HG02759 (cell line): ENCODE results near the gene AUTS2.
A peak's percentile ranks its signal among the peaks of the same experiment; 100 is the strongest.

Experiments
- ATAC-seq: cut with Tn5 transposase; IDR thresholded peaks from one replicate; pipeline ENCODE4 v1.9.1; 2021; ENCODE audit warnings: mild to moderate bottlenecking, moderate library complexity; ENCODE audit not compliant: unreplicated experiment

Gene AUTS2

DNA sequence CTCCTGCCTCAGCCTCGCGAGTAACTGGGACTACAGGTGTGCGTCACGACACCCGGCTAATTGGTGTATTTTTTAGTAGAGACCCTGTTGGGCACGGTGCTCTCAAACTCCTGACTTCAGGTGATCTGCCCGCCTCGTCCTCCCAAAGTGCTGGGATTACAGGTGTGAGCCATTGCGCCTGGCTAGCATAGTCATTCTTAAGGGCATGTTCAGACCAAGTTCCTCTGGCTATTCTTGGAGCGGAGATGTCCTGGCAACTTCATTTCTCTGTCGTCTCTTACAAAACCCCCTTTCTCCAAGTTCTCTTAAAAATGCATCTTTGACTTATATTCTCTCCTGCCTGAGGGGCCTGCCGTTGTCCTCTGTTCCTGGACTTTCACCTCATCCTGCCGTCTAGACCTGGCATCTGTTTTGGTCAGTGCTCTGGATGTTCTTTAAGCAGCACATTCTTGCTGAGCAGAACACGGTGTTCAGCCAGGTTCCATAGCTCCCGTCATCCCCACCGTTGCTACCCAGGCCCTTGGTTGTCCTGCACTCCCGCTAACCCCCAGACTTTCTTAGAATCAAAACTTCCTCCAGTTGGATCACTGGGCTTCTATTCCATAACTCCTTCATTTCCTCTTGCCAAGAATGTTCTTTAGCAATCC is 1023.8 kb downstream of the AUTS2 start:
- no peak for ATAC-seq

DNA sequence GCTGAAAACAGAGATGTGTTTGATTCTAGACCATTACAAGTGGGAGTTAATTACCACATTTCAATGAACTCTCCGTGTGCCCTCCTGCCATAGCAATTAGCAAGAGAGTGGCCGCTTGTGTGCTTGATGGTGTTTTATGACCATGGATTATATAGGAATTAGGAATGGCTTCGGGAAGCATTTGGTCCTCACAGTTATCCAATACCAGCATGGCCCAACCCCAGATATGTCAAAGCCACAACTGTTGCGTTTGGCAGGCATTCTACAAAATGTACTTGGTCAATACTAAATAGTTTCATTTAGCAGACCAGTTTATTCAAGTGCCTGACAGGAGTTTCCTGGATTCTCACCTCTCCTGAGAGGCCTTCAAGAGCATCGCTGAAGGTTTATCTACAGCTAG is 1024.7 kb downstream of the AUTS2 start:
- ATAC-seq: no peak

DNA sequence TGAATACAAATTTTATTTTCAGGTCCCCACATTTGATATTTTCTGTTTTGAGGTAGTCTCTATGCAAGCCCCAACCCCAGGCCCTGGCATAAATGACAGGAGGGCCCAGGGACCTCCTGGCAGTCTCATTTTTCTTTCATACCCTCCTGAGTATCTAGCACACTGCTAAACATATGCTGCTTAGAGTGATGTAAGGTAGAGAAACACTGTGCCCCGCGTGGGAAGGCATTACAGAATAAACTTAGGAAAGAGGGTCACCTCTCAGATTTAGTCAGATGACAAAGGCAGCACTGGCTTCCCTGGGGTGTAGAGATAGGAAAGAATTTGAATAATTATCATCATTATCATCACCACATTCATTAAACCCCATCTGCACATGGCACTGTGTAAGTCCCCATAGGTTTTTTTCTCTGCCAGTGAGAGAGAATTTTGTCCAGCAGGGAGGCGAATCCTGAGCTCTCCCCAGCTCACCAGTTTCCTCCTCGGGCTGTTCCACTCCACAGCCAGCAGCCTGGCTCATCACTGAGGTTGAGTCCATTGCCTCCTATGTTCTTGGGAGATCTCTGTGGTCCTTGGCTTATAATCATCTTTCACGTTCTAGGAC is 1026.3 kb downstream of the AUTS2 start:
- ATAC-seq: no peak

DNA sequence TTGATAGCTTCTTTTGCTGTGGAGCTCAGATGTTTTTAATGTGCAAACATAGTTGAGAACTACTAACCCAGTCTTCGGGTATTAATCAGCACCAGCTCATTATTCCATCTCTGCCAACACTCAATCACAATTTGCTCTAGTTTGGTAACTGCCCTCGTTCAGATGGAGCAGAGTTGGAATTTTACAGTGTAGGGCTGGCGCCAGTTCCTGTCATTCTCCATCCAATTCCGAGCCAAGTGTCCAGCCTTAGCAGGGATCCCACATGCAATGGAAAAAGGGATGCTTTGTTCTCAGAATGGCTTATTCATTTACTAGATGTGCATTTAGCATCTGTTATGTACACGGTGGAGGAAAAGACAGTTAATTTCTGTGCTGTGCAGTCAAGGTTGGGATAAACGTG is 1029.2 kb downstream of the AUTS2 start:
- ATAC-seq: no peak

DNA sequence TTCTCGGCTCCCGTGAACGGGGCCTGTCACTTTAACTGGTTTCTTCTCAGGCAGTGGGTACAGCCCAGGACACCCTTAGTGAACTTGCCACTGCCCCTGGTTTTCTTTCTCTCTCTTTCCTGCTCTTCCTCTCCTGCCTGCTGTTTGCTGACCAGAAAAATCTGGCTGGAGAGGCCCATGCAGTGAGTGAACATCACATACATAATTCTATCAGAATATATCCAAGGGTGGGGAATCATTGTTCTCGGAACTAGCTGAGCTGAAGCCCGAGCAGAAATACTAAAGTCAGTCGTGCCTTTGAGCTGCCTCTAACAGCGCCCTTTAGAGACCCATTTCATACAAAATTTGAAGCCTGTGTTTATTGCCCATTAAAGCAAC is 1032.2 kb downstream of the AUTS2 start:
- no peak for ATAC-seq

DNA sequence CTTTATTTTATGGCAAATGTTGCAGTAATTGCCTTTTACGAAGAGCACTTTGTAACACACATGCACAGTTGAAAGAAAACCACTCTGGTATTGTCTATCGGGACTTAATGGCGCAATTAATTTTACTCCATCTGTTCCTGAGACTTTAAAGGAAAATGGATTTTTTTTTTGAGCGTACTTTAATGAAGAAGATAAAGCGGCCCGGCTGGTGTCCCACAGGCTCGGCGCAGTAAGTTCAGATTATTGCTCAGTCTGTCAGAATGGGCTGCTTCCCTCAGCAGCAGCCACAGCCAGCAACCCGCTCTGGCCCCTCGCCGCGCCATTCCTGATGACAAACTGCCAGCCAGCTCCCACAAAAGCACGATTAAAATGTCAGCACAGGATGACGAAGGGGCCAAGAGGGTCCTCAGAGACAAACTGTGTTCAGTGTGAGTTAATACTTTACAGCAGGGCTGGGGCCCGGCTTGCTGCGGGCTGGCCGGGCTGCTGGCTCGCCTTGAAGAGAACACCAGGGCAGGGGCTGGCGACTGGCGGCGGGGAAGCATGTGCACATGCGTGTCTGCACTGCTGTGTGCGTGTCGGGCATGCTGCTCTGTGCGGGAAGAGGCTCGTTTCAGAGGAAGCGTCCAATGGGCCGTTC is 1032.7 kb downstream of the AUTS2 start:
- ATAC-seq: no peak

DNA sequence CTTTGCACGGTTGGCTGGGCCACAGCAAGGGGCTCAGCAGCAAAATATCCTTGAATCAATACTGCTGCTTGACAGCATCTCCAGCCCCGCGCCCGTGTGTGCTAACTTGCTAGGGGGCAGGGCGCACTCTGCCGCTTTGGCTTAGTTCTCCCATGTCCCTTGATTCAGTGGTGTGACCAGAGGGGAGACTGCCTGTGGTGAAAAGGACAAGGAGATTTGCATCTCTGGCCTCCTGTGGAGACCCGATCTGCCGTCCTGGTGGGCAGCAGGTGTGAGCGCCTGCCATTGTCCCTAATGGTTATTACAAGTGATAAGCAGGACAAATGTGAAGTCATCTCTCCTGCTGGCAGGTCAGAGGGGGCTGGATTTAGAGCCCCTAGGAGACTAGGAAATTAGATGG is 1033.4 kb downstream of the AUTS2 start:
- ATAC-seq: no peak

DNA sequence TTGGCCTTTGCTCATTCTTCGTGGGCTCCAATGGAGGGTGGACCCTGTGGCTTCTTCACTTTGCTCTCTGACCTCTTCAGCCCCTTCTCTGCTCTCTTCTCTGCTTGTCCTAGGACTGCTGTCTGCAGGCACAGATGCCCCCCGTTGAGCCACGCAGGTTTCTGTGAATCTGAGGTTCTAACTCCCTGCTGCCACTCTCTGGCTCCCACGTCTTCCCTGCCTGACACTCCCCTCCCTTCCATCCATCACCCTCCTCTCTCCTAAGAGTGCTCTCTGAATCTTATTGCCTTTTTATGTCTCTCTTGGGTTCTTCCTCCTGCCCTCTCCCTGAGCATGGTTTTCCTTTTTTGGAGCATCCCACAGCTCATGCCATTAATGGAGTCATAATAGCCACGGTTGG is 1034.1 kb downstream of the AUTS2 start:
- no peak for ATAC-seq

DNA sequence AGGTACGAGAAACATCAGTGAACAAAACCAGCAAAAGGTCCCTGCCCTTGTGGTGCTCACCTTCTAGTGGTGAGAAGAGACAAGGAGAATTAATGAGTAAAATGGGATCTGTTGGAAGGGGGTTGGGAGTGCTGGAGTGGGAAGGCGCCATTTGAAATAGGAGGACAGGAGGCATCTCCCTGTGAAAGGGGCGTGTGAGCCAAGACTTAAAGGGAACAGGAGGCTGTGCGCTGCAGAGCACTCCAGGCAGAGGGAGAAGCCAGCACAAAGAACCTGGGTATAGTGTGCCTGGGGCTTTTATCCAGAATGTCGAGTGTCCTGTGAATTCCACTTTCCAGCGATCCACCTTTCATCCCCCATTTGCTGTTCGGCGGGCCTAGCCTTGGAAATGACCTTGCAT is 1035.8 kb downstream of the AUTS2 start:
- no peak for ATAC-seq

DNA sequence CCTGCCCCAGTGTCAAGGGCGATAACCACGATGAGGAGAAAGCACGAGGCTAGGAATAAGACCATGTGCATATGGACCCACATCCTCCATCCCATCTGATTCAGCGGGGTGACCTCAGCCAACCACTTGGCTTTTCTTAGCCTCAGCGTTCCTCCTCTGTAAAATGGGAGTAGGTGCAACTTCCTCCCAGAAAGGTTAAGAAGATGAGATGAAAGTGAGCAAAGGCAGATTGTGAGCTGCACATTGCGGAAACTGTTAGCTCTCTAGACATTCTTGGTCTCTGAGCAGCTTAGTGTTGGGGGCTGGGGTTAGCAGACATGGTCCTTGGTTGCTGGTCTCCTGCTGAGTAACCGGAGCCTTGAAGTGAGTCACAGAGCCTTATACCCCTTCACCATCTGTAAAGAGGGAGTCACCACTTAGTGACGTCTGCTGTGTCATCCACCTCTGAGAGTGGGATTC is 1036.4 kb downstream of the AUTS2 start:
- no peak for ATAC-seq

DNA sequence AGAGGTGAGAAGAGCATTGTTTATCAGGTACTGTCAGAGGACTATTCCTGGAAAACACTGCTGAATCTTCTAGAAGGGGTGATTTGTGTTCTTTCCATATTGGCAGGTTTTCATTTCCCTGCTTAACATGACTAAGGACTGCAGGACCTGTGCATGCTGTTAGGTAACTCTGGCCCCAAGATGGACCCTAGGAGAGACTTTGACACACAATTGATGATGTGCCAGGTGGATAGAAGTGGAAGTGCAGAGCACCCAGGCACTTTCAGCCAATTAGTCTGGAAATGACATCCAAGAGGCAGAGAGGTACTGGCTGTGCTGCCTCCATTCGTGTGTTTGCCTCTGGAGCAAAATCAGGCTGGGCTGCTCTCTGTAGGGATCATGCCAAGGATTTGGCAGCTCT is 1037.4 kb downstream of the AUTS2 start:
- no peak for ATAC-seq

DNA sequence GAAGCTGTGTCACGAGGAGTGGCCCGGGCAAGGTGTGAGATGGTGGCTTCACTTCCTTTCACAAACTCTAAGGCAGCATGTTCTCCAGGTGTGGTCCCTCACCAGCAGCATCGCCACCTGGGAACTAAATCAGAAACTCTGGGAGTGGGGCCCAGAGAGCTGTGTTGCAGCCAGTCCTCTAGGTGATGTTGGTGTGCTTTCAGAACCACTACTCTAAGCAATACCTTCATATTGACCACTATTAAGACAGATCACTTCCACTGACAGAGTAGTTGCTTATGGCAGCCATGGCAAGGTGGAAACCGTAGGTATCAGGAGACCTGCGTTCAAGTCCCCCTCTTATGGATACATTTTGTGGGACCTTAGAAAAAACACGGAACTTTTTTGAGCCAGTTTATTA is 1037.9 kb downstream of the AUTS2 start:
- ATAC-seq: no peak

DNA sequence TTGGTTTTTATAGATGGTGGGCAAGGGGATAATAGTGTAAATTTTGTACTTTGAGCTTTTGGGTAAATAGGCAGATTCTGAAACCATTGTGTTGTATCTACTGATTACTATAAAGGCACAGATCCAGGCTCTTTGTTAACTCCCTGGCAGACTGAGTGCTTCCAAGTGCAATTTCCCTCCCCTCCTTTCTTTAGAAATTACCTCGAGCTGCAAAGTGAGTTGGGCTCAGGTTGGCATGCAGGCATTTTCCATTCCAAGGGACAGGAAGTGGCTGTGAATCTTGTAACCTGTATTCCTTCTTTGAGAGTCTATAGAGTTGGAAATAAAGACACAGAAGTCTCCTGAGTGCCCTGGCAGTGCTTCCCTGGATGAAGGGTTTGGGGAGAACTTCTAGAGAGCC is 1039.5 kb downstream of the AUTS2 start:
- no peak for ATAC-seq

DNA sequence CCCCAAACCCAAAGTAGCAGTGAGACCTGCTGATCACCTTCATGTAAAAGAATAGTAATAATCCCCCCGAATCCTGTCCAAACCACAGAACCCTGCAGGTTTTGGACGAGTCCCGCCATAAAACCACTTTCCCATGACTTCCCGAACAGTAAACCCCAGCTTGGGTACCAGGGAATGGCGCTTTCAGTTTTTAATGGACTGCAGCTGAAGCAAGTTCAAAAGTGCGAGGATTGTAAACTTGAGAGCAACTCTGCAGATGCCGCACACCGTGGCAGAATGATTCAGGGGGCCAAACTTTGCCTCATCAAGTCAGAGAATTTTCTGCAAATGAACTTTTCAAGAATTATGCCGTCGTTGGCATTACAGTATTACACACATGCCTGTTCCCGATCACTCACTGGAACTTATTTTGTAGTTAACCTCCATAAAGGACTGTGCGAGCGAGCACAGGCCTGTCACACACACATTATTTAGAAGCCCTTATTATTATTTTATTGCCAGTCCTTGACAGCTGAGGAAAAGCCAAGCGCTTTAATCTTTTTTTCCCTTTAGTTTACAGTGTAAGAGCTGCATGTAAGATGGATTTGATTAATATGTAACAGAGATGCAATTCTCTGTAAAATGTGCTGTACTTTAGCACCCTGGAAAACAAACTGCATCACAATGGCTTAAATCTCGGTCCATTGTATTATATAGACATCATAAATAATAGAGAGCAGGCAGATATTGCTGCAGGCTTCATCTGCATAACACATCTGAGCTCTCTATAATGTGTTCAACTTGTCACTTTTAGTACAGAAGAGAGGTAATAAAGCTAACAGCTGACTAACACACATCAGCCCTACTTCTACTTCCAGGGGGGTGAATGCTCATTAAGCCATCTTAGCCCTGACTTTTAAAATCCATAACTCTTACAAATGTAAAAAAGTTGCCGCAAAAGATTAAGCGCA is 1040.2 kb downstream of the AUTS2 start:
- ATAC-seq: no peak

DNA sequence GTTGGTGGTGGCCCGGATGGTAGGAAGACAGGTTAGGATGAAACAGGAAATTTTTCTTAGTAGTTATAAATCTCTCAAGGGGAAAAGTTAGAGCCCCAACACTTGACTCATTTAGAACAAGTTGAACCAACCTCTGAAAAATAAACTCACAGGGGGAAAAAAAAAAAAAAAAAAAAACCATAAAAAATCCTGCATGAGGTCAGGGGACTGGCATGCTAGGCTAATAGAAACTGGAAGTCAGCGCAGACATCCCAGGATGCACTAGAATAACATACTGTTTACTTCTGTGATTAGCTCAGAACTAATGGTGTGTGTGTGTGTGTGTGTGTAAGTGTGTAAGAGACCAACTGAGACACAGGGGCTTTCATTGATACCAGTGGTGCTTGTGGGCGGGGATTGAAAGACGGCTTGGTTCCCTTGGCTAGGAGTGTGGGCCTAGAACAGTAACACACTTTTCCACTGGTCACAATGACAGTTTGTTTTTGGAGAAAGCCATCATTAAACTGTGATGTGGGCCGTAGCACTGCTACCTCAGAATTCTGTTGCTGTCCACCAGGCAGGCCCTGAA is 1042.1 kb downstream of the AUTS2 start:
- ATAC-seq: no peak

DNA sequence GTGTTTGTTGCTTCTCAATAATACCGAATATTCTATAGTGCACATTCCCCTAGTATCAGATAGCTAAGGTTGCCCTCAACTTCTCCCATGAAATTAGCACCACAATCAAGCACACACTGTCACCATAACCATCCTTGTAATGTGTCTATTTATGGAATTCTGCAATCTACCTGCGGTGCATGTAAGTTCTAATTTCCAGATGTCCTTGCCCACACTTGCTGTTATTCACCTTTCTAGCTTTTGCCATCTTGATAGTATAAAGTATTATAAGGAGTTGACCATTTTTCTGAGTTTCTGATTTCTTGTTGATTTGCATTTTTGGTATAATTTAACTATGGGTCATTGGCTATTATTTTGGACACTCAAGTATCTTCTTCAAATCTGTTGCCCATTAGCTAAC is 1043.6 kb downstream of the AUTS2 start:
- no peak for ATAC-seq

DNA sequence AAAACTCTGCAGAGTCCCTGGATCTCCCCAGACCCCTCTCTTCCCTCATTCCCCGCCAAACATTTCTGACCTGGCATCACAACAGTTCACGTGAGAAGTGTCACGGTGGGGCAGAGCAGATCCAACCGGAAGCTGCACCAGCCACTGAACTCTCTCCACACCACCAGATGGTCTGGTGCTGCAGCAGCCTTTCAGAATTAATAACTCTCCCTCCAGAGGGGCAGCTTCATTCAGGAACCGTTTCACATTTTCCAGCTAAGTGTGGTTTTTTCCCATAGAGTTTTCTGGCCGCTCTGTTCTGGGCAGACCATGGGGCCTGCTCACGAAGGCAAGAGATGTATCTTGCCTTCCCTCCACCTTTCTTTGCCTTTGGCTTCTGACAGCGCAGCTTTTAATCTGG is 1047.0 kb downstream of the AUTS2 start:
- ATAC-seq: no peak

DNA sequence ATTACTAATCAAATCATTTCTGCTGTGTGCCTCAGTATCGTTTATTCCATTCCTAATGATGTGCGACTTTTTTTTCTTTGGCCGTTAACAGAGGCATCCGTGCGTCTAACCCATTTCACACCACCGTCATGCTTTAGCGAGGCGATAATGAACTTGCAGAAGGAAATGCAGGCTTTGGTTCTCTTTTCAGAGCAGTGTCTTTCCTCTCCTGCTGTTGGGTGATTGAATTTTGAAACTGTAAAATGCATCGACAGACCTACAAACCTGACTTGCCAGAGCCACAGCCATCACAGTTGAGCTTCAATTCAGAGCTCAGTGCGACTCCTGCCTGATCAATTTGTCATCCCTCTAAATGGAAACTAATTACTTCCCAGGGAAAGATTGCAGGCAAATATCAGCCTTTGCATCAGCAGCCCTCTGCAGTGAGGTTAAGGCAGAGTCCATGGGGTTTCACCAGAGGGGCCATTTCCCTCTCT is 1047.6 kb downstream of the AUTS2 start:
- ATAC-seq: no peak

DNA sequence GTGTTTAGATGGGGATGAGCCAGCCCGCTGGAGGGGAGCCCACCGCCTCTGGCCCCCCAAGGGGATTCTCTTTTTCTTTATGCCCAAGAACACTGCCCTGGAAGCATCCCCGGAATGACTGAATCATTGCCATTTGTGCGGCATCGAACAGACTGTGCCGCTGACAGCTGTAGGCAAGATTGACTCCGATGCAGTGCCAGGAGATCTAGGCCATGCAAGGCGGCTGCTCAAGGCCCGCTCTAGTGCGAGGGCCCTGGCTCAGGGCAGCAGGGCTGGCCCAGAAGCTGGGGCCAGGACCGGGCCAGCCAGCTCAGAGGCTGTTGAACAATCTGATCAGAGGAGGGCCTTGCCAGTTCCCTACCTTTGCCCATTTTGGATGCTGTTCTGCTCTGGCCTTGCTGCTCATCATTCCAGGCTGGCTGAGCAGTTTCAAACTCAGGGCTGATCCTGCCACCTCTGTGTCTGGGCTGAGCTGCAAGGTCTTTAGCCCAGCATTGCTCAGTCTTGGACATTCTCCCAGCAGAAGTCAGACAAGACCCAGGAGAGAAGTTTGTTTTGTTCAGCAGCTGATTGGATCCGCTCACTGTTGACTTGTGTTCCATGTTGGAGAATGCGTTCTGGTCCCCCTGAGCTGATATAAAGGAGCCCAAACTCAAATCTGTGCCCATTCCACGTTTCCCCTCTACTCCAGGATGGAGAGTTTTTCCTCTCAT is 1048.4 kb downstream of the AUTS2 start:
- no peak for ATAC-seq

DNA sequence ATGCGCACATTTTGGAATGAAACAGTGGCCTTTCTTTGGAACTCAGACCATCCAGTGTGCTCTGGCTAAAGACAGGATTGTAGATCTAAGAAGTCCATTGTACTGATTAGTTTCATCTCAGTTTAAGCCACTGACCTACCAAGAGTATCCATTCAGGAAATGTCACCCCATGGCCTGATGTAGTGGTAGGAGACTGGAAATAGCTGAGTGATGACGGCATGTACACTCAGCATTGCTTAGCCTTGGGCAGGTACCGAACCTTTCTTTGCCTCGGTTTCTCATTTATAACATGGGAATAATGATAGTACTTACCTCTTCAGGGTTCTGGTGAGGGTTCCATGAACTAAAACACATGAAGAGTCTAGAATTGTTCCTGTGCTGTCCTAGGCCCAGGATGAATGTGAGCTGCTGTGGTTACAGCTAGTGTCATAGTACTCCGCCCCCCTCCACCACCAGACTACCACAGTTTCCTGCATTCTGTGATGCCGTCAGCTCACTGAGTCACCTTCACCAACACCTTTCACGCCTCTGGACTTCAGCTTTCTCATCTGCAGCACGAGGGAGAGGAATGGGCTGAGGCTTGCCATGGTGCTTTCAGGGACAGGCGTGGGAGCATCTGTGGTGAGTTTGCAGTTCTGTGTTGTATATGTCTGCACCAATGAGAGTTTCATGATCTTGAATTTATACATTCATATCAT is 1049.7 kb downstream of the AUTS2 start:
- ATAC-seq: peak; percentile 93
